Astrocyte (in vitro differentiated cells and primary cell): ENCODE data around the gene BRF1.

Experiments used
- CTCF ChIP-seq: IDR thresholded peaks from 2 replicates; pipeline ENCODE4 v1.5.1; 2011; ENCODE audit warnings: low read depth, mild to moderate bottlenecking, inconsistent platforms, low read length, moderate library complexity; ENCODE audit not compliant: insufficient read depth
- EZH2 ChIP-seq: IDR thresholded peaks from 2 replicates; pipeline ENCODE4 v1.6.1; 2012; ENCODE audit warnings: mild to moderate bottlenecking, low read length, inconsistent platforms; ENCODE audit not compliant: insufficient read depth

GRCh38 chr14:105216490-105217247 is 84.1 kb downstream of the BRF1 start:
- TF ChIP-seq CTCF (no peak), EZH2 (no peak)
